Stomach smooth muscle (tissue), 2 donors: ENCODE results near the gene COL4A2.
A peak's percentile ranks its signal among the peaks of the same experiment; 100 is the strongest.

Experiments
- H3K27ac ChIP-seq: one replicate; pipeline ENCODE4 v1.7.0; 2013; ENCODE audit warnings: mild to moderate bottlenecking, low read length, inconsistent platforms
- H3K27me3 ChIP-seq, 2 donors: one replicate each; pipeline ENCODE4 v1.7.0; 2013; ENCODE audit warnings: low read length in 2 of 2; ENCODE audit not compliant: insufficient read depth in 2 of 2, control insufficient read depth in 1 of 2
- H3K36me3 ChIP-seq, 2 donors: one replicate each; pipeline ENCODE4 v1.7.0; 2013; ENCODE audit warnings: low read length in 2 of 2; ENCODE audit not compliant: control insufficient read depth in 2 of 2, insufficient read depth in 2 of 2
- H3K4me1 ChIP-seq: one replicate; pipeline ENCODE4 v1.7.0; 2013; ENCODE audit warnings: low read length; ENCODE audit not compliant: control insufficient read depth, insufficient read depth
- H3K4me3 ChIP-seq, 2 donors: one replicate each; pipeline ENCODE4 v1.7.0; 2013; ENCODE audit warnings: low read length in 2 of 2
- H3K9ac ChIP-seq, 2 donors: one replicate each; pipeline ENCODE4 v1.7.0; 2013; ENCODE audit warnings: low read length in 2 of 2, mild to moderate bottlenecking in 1 of 2
- H3K9me3 ChIP-seq, 2 donors: one replicate each; pipeline ENCODE4 v1.7.0; 2013; ENCODE audit warnings: low read length in 2 of 2; ENCODE audit not compliant: control insufficient read depth in 2 of 2
- donor health status: healthy.
- donor health status: Pancreatic carcinoma.

COL4A2 gene

DNA sequence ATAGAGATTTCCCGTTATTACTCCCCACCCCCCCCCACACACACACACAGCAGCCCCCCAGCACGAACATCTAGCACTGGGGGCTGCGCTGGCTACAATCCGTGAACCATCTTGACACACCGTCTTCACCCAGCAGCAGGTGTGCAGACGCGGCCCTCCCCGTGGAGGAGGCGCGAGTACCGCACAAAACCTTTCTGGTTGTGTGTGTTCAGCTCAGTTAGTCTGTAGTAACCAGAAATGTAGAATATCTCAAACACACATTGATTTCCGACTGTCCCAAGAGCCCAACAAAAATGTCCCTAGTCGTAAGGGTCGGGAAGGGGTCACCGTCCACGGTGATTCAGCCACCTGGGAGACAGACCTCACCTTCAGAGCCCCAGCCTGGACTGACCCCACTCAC, 131.7 kb downstream of the COL4A2 start:
- H3K9me3 ChIP-seq = no peaks in the 10 kb centered on the region
- no peak overlapping the region for H3K9ac ChIP-seq
- H3K4me1 ChIP-seq = peaks cover 20% of the 10 kb centered on the region
- H3K27ac ChIP-seq = peak overlapping the region; percentile 55
- H3K36me3 ChIP-seq = peaks cover 64 to 74% of the 10 kb centered on the region in 2 donors
- H3K4me3 ChIP-seq = no peak overlapping the region
- no peaks in the 10 kb centered on the region for H3K27me3 ChIP-seq

DNA sequence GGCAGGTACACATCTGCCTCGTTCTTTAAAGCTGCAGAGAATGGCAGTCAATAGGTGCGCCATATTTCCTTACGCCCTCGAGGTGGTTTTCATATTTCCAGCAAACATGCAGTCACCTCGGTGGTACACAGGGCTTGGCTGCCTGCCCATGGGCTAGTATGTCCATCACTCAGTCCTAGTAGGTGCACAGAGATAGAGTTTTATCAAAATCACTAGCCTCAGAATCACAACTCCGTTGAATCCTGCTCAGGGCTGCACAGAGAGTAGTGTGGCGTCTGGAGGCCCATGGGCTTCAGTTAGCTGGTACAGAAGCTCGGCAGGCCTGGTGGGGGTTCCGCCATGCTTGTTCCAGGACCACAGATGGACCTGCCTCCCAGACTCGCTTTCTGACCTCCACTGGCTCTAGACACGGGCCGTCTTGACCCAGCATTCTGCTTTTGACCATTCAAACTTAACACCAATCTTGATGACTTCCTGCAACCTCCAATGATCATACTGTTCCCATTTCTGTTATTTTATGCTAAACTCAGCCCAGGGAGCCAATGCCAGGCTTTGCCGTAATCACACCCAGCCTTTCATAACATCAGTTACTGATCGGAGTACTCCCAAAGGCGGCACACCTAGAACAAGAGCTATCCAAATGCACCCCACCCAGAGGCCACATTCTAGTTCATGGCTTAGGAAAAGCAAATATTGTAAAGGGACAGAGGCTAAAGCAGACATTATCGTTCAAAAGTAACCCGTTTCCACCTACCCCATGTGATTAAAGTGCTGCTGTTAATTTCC, 134.1 kb downstream of the COL4A2 start:
- peak overlapping the region; percentile 11 for H3K27ac ChIP-seq
- H3K36me3 ChIP-seq = peaks cover 60 to 65% of the 10 kb centered on the region in 2 donors
- H3K9ac ChIP-seq = no peak overlapping the region
- H3K27me3 ChIP-seq = no peaks in the 10 kb centered on the region
- no peaks in the 10 kb centered on the region for H3K9me3 ChIP-seq
- no peak overlapping the region for H3K4me3 ChIP-seq
- H3K4me1 ChIP-seq = peaks cover 27% of the 10 kb centered on the region

DNA sequence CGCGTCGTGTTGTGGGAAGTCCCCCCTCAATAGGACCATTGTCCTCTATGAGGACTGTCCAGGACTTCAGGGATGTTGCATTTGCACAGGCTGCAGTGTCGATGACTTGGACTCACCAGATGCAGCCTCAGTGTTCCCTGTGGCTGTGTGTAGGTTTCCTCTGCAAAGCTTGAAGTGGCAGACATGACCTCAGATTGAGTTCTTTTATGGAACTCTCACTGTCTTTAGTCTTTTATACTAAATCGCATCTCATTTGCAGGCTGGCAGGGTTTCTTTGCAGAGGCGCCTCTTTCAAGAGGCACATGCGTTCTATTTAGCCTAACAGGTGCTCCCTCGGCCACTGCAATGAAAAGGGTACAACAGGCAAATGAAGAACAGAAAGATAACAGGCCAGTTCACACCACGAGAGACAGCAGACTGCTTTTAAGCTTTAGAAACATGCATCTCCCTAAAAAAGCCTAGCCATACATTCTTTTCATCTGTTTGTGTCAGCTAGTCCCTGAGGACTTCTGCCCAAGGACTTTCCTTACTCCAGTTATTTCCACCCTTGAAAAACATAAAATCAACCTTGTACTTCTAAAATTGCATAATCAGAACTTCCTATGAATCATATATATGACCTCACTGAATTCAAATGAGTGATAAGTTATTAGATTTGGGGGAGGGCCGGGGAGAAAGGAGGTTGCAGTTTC, 136.0 kb downstream of the COL4A2 start:
- Histone ChIP-seq H3K4me3 (no peak overlapping the region), H3K27ac (peak overlapping the region; percentile 71), H3K9ac (peak overlapping the region in 1 of 2 donors; percentile 37), H3K4me1 (peaks cover 35% of the 10 kb centered on the region), H3K9me3 (no peaks in the 10 kb centered on the region), H3K36me3 (peaks cover 61 to 65% of the 10 kb centered on the region in 2 donors), H3K27me3 (no peaks in the 10 kb centered on the region)

DNA sequence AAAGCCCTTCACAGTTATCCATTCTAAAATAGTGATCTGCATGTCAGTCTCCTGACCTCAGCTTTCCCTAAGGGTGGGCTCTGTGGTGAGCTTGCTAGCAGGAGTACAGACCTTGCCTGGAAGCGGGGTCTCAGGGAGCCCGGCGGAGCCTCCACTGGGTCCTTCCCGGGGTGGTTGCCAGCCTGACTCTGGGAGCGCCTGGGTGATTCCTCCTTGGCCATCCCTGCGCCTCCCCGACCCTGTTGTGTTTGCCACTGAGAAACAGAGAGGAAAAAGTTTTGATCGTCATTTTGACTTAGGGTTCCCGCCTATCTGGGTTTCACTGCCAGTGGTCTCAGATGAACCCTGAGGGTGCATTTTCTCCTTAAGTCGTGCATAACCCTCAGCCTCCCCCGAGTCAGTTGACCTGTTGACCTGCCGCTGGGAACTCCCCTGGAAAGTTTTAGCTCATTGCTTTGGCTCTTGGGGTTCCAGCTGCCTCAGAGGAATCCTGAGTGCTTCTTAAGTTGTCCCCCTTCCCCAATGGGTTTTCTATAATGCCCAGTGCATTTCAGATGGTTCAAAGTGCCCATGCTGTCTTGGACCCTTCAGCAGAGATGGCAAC, 136.6 kb downstream of the COL4A2 start:
- Histone ChIP-seq H3K9me3 (no peaks in the 10 kb centered on the region), H3K9ac (peak overlapping the region; percentile 37 to 42), H3K36me3 (peaks cover 60 to 61% of the 10 kb centered on the region in 2 donors), H3K27me3 (no peaks in the 10 kb centered on the region), H3K4me1 (peaks cover 37% of the 10 kb centered on the region), H3K4me3 (no peak overlapping the region), H3K27ac (peak overlapping the region; percentile 71)

DNA sequence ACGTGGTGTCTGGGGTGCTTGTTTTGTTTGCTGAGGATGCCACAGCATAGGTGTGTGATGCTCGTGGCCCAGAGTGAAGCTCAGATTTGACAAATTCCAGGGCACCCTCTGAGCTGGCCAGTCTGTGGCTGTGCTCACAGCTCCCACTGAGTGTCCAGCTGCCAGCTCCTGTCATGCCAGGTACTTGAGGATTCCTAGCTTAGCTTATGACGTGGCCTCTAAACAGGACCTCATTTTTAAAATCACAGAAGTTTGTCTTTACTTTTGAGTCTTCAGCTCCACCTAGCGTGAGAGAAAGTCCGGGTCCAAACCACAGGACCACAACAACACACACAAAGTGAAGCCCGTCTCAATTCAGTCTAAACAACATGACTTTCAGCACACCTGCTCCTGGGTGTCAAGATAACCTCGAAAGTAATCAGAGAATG, 137.2 kb downstream of the COL4A2 start:
- no peaks in the 10 kb centered on the region for H3K9me3 ChIP-seq
- no peaks in the 10 kb centered on the region for H3K27me3 ChIP-seq
- H3K36me3 ChIP-seq = peaks cover 60 to 61% of the 10 kb centered on the region in 2 donors
- H3K4me1 ChIP-seq = peaks cover 42% of the 10 kb centered on the region
- H3K9ac ChIP-seq = peak overlapping the region in 1 of 2 donors; percentile 42
- H3K4me3 ChIP-seq = no peak overlapping the region
- H3K27ac ChIP-seq = peak overlapping the region; percentile 71

DNA sequence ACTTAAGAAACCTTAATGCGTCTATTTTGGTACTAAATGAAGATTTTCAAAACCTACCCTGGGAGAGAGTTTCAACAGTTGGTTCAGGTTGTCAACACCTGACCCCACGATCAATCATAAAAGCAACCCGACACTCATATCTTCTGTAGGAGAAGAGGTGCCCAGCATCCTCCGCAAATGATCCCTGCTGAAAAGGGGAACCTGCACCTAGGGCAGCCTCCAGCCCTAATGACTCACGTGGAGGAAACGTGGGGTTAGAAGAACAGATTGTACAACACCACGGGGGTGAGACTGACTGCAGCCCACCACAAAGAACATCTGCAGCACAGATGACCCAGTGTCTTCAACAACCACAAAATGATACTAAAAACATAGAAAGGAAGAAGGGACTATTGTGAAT, 138.1 kb downstream of the COL4A2 start:
- Histone ChIP-seq H3K4me3 (no peak overlapping the region), H3K27ac (peak overlapping the region; percentile 76), H3K9ac (no peak overlapping the region), H3K27me3 (no peaks in the 10 kb centered on the region), H3K9me3 (no peaks in the 10 kb centered on the region), H3K4me1 (peaks cover 40% of the 10 kb centered on the region), H3K36me3 (peaks cover 59% of the 10 kb centered on the region in 2 donors)

DNA sequence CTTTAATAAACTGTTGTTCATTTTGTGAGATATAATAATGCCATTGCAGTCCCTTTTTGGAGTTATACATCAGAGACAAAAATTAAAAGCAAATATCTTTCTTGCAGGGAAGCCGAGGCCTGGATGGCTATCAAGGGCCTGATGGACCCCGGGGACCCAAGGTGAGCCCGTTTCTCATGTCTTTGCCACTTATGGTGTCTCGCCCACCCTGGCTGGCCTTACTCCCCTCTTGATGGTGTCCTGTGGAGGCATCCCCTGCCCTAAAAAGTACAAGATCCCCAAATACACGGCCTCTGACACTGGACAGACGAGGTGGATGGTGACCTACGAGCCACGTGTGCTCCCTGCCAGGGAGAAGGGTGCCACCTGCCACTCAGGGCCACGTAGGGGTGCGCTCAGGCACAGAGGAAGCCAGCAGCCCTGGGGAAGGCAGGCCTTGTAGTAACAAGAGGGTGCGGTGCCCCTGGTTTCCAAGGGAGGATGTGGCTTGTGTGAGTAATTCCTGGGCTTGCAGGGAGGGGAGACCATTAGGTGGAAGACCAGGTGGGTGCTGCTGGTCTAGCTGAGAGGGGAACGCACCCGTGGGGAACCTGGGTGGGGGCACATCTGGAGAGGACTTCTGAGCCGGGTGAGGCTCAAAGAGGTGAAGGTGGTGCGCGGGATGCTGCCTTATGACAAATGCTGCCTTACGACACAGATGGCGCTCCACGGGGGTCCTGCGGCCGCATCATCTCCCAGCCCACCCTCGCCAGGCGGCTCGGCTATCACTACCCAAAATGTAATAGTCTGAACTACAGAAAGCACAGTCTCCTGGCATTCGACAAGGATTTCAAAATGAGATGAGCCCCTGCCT, 138.9 kb downstream of the COL4A2 start:
- Histone ChIP-seq H3K36me3 (peaks cover 59 to 63% of the 10 kb centered on the region in 2 donors), H3K27me3 (no peaks in the 10 kb centered on the region), H3K4me3 (no peak overlapping the region)

DNA sequence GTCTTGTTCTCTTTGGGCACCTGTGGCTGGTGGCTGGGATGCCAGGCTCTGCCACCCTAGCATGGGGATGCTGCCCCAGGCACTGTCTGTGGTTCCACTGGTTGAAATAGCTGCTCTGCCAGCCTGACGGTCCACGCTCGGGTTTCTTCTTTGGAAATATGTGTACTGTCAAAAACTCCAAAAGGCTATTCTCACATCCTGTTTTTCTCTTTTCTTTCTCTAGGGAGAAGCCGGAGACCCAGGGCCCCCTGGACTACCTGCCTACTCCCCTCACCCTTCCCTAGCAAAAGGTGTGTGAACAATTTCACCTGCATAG, 139.4 kb downstream of the COL4A2 start:
- Histone ChIP-seq H3K36me3 (peaks cover 56 to 59% of the 10 kb centered on the region in 2 donors), H3K9me3 (no peaks in the 10 kb centered on the region), H3K27ac (peak overlapping the region; percentile 76), H3K27me3 (no peaks in the 10 kb centered on the region), H3K4me1 (peaks cover 41% of the 10 kb centered on the region), H3K4me3 (no peak overlapping the region), H3K9ac (no peak overlapping the region)

More for the DNA sequence above, 138.9 kb downstream of the COL4A2 start:
- Histone ChIP-seq H3K9ac (no peak overlapping the region), H3K4me1 (peaks cover 41% of the 10 kb centered on the region), H3K27ac (peak overlapping the region; percentile 76), H3K9me3 (no peaks in the 10 kb centered on the region)

DNA sequence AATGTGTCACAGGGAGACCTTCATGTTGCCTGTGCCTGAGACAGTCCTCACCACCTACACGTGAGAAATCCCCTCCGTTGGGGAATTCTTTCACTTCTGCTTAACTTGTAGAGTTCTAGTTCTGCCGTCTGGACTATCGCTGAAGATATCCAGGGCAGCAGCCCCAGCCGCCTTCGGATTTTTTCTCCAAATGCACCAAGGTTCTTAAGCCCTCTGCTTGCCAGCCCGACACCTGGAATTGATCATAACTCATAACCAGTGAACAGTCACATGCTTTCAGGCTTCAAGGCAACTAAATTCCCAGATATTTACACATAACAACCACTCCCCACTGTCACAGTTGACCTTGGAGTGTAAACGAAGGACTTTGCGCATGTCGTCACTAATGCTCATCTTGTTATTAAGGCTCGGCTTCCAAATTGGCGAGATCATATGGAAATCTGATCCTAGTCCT, 140.0 kb downstream of the COL4A2 start:
- H3K9me3 ChIP-seq = no peaks in the 10 kb centered on the region
- H3K4me1 ChIP-seq = peaks cover 41% of the 10 kb centered on the region
- peak overlapping the region; percentile 76 for H3K27ac ChIP-seq
- no peaks in the 10 kb centered on the region for H3K27me3 ChIP-seq
- H3K36me3 ChIP-seq = peaks cover 58 to 60% of the 10 kb centered on the region in 2 donors
- no peak overlapping the region for H3K9ac ChIP-seq
- H3K4me3 ChIP-seq = no peak overlapping the region

DNA sequence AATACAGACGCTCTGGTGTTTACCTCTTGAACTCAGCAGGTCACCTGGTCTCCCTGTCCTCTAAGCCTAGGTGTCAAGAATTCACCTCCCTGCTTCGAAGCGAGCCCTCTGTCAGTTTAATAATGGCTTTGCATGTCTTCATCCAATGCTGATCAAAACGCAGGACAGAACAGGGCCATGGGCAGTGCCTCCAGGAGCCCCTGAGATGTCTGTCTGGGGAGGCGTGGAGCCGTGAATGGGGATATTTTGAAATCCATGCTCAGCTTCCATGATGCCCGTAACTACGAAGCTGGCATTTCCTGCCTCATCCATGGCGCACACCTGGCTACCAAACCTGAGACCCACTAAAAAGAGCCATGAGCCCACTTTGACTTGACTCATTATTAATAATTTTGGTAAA, 140.7 kb downstream of the COL4A2 start:
- H3K36me3 ChIP-seq = peaks cover 54 to 56% of the 10 kb centered on the region in 2 donors

More for the DNA sequence above, 140.7 kb downstream of the COL4A2 start:
- Histone ChIP-seq H3K9me3 (no peaks in the 10 kb centered on the region), H3K9ac (no peak overlapping the region), H3K4me1 (peaks cover 40% of the 10 kb centered on the region), H3K4me3 (no peak overlapping the region), H3K27me3 (no peaks in the 10 kb centered on the region), H3K27ac (peak overlapping the region; percentile 76)
